ENCODE measurements around the gene TRIM52.

The TRIM52 gene

DNA sequence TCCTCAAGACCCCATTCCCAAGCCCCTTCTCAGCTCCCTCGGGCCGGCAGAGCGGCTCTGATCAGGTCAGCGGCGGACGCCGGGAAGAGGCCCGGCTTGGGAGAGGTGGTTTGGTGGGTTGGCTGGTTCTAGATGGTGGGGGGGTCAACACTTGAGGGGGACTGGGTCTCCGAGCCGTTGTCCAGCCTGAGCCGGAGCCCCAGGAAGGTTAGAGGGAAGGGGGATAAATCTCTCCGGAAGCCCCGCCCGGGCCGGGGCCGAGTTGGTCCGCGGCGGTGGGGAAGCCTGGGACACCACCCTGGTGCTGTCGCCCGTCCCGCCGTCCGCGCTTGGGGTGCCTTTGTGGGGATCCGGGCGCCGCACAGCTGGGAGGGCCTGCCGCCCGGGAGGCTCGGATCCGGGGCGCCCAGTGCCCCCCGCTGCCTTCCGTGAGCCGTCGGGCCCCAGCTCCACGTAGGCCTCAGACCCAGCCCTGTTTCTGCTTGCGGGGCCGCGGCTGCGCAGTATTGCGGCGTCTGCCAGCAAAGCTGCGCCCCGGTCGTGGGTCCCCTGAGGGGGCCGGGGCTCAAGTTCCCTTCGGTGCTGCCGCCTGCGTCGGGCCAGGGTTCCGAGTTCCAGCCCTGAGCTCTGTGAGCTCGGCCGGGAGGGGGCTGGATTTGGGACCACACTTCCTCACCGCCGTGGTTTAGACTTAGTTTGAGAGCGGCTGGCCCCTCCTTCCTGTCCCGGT is 542 bp upstream of the TRIM52 start:
- in situ Hi-C loops (cut with HindIII; ENCODE audit: low sequenced_read_pairs), result no loop called here
- TF ChIP-seq CTCF (IDR thresholded peaks at IDR 0.05; ENCODE audit: low read depth, low read length), result no peak
- peak overlapping the region; percentile 83 for H3K4me3 ChIP-seq (ENCODE audit: low read depth, low read length)
- peak; percentile 78 for DNase-seq (ENCODE audit: low read depth, low spot score)

DNA sequence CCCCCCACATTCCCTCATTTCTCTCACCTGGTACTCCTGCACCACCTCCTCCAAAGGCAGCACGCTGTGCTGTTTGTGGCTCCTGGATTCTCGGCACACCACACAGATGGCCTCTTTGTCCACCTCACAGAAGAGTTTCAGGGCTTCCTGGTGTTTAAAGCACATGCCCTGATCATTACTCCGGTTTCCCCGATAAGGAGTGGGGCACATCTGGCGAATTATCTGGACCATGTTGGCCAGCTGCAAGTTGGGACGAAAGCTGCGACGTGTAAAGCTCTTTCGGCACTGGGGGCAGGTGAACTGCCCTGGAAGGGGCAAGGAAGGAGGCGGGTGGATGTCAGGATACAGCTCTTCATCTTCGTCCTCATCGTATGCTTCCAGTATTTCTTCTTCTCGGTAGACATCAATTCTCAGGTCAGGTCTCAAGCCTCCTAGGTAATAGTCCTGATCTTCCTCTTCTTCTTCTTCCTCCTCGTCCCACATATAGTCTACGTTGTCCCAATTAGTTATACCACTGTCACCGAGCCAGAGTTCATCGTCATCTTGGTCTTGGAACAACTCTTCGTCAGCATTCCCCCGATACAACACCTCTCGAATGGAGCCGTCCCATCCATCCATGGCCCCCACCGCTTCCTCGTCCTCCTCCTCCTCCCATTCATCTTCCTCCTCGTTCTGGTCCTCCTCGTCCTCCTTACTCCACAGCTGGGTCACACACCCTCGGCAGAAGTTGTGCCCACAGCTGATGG is 796 bp downstream of the TRIM52 start:
- in situ Hi-C loops (cut with HindIII; ENCODE audit: low sequenced_read_pairs), result no loop called here
- TF ChIP-seq CTCF (IDR thresholded peaks at IDR 0.05; ENCODE audit: low read depth, low read length), result no peak
- DNase-seq (ENCODE audit: low read depth, low spot score), result no peak
- H3K4me3 ChIP-seq (ENCODE audit: low read depth, low read length), result peak overlapping the region; percentile 83

GRCh38 chr5:181259283-181259682 is 1.7 kb downstream of the TRIM52 start:
- no peak for DNase-seq (ENCODE audit: low read depth, low spot score)
- peak overlapping the region; percentile 83 for H3K4me3 ChIP-seq (ENCODE audit: low read depth, low read length)
- in situ Hi-C loops (cut with HindIII; ENCODE audit: low sequenced_read_pairs), result no loop called here
- no peak for TF ChIP-seq CTCF (IDR thresholded peaks at IDR 0.05; ENCODE audit: low read depth, low read length)

GRCh38 chr5:181258576-181258975 is 2.4 kb downstream of the TRIM52 start:
- DNase-seq (ENCODE audit: low read depth, low spot score), result no peak
- in situ Hi-C loops (cut with HindIII; ENCODE audit: low sequenced_read_pairs), result no loop called here
- peak overlapping the region; percentile 83 for H3K4me3 ChIP-seq (ENCODE audit: low read depth, low read length)
- no peak for TF ChIP-seq CTCF (IDR thresholded peaks at IDR 0.05; ENCODE audit: low read depth, low read length)

GRCh38 chr5:181255836-181256578 is 4.9 kb downstream of the TRIM52 start:
- no peak overlapping the region for H3K4me3 ChIP-seq (ENCODE audit: low read depth, low read length)
- no peak for TF ChIP-seq CTCF (IDR thresholded peaks at IDR 0.05; ENCODE audit: low read depth, low read length)
- in situ Hi-C loops (cut with HindIII; ENCODE audit: low sequenced_read_pairs), result no loop called here
- DNase-seq (ENCODE audit: low read depth, low spot score), result no peak

DNA sequence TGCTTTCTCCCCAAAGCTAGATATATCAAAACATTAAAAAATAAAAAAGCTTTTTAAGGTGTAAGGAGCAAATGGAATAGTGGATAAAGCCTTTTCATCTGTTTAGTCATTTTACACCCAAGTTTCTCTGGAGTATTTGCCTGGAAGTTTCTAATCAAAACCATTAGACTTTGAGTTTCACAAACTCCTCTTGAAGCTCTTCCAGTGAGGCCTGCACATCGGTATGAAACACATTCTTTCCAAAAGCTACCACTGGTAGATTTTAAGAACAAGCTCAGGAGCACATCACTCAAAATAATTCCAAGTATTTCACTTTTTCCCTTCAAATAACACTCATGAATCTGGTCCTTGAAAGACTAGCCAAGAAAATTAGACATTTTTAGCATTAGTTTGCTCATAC is 5.7 kb downstream of the TRIM52 start:
- in situ Hi-C loops (cut with HindIII; ENCODE audit: low sequenced_read_pairs), result no loop called here
- no peak overlapping the region for H3K4me3 ChIP-seq (ENCODE audit: low read depth, low read length)
- no peak for DNase-seq (ENCODE audit: low read depth, low spot score)
- TF ChIP-seq CTCF (IDR thresholded peaks at IDR 0.05; ENCODE audit: low read depth, low read length), result no peak
